ENCODE results near the gene BEND5. TPM values are rescaled to one million over a fixed set of nuclear protein-coding genes. Genes with fewer than 3 reads are reported as not detected.

The BEND5 gene
- total RNA-seq, 4 donors from 2014 or later, result 0.47 to 1.5 (median 1.0) TPM; not detected in 1

GRCh38 chr1:48756683-48757316 is 19.9 kb downstream of the BEND5 start:
- DNase-seq (ENCODE audit: low spot score) (no peak), ATAC-seq (ENCODE audit: low FRiP score) (no peak)
- TF ChIP-seq CTCF (IDR thresholded peaks at IDR 0.05), result no peak

GRCh38 chr1:48753293-48753692 is 23.4 kb downstream of the BEND5 start:
- DNase-seq (ENCODE audit: low spot score) (no peak), ATAC-seq (ENCODE audit: low FRiP score) (no peak)
- no peak for TF ChIP-seq CTCF (IDR thresholded peaks at IDR 0.05)

GRCh38 chr1:48750109-48750508 is 26.6 kb downstream of the BEND5 start:
- TF ChIP-seq CTCF (IDR thresholded peaks at IDR 0.05), result no peak
- DNase-seq (ENCODE audit: low spot score) (no peak), ATAC-seq (ENCODE audit: low FRiP score) (no peak)

- no peak for TF ChIP-seq CTCF (IDR thresholded peaks at IDR 0.05)
- no peak for ATAC-seq (ENCODE audit: low FRiP score)
- no peak for DNase-seq (ENCODE audit: low spot score)
Observed at GRCh38 chr1:48749068-48749467, 27.6 kb downstream of the BEND5 start.

- no peak for TF ChIP-seq CTCF (IDR thresholded peaks at IDR 0.05)
- DNase-seq (ENCODE audit: low spot score) (no peak), ATAC-seq (ENCODE audit: low FRiP score) (no peak)
Observed at GRCh38 chr1:48746906-48747305, 29.8 kb downstream of the BEND5 start.

GRCh38 chr1:48744032-48744431 is 32.7 kb downstream of the BEND5 start:
- ATAC-seq (ENCODE audit: low FRiP score) (no peak), DNase-seq (ENCODE audit: low spot score) (no peak)
- TF ChIP-seq CTCF (IDR thresholded peaks at IDR 0.05), result no peak

GRCh38 chr1:48743480-48743879 is 33.2 kb downstream of the BEND5 start:
- no peak for ATAC-seq (ENCODE audit: low FRiP score)
- DNase-seq (ENCODE audit: low spot score), result no peak
- TF ChIP-seq CTCF (IDR thresholded peaks at IDR 0.05), result no peak
